NCI-H1417 treated with DMSO at 0.1 percent for 48 hours (cell line): ENCODE measurements around the gene PDGFRA.

Experiments used
- DNase-seq: peaks from one replicate; lab custom pipeline; 2025; lab: John Stamatoyannopoulos, UW

Gene PDGFRA

DNA sequence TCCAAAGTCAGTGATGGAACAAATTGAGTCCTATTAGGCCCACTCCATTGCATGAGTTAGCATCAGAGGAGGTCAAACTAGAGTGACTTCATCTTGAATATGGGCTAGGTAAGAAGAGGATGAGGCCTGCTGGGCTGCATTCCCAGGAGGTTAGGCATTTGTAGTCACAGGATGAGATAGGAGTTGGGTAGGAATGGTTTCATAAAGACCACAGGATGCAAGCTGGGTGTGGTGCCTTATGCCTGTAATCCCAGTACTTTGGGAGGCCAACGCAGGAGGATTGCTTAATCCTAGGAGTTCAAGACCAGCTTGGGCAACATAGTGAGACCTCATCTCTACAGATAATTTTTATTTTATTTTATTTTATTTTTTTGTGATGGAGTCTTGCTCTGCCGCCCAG lies 26.8 kb downstream of the PDGFRA start:
- no peak for DNase-seq

- no peak for DNase-seq
Measured at GRCh38 chr4:54256491-54257486, 27.7 kb downstream of the PDGFRA start.

GRCh38 chr4:54265366-54265765 lies 36.3 kb downstream of the PDGFRA start:
- no peak for DNase-seq

- no peak for DNase-seq
Measured at GRCh38 chr4:54268151-54268550, 39.1 kb downstream of the PDGFRA start.

DNA sequence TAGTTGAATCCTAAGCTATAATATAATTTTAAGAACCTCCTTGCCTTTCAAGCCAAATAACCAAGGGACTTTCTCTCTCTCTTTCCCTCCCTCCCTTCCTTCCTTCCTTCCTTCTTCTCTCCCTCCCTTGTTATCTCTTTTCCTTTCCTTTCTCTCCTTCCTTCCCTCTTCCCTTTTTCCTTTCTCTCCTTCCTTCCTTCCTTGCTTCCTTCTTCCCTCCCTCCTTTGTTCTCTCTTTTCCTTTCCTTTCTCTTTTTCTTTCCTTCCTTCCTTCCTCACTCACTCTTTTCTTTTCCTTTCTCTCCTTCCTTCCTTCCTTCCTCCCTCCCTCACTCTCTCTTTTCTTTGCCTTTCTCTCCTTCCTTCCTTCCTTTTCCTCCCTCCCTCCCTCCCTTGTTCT lies 42.4 kb downstream of the PDGFRA start:
- no peak for DNase-seq

DNA sequence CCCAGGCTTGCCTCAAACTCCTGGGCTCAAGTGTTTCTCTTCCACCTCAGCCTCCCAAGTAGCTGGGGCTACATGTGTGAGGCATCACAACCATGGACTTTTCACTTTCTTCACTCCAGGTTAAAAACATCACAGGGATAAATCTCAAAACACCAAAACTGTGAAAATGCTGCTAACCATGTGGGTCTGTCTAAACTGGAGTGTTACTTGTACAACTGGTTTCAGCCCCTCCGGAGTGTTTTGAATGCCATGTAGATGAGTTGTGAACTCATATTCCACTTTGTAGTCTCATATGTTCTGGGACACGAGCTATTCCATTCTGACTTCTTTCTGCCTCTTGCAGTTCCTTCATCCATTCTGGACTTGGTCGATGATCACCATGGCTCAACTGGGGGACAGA lies 43.0 kb downstream of the PDGFRA start:
- no peak for DNase-seq

DNA sequence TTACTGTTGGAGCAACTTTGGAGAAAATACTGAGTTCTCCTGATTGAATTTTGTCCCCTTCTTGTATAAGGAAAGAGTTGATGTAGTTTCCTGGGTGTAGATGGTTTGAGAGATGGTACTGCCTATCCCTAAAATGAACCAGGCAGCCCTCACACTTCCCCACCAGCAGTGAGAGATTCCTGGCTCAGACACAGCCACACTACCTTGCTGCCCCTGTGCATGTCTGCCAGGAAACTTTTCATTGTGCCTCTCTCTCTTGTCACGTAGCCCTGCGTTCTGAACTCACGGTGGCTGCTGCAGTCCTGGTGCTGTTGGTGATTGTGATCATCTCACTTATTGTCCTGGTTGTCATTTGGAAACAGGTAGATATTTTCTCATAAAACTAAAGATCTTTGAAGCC lies 45.2 kb downstream of the PDGFRA start:
- DNase-seq: no peak

- DNase-seq: no peak
Measured at GRCh38 chr4:54274795-54275665, 45.9 kb downstream of the PDGFRA start.

DNA sequence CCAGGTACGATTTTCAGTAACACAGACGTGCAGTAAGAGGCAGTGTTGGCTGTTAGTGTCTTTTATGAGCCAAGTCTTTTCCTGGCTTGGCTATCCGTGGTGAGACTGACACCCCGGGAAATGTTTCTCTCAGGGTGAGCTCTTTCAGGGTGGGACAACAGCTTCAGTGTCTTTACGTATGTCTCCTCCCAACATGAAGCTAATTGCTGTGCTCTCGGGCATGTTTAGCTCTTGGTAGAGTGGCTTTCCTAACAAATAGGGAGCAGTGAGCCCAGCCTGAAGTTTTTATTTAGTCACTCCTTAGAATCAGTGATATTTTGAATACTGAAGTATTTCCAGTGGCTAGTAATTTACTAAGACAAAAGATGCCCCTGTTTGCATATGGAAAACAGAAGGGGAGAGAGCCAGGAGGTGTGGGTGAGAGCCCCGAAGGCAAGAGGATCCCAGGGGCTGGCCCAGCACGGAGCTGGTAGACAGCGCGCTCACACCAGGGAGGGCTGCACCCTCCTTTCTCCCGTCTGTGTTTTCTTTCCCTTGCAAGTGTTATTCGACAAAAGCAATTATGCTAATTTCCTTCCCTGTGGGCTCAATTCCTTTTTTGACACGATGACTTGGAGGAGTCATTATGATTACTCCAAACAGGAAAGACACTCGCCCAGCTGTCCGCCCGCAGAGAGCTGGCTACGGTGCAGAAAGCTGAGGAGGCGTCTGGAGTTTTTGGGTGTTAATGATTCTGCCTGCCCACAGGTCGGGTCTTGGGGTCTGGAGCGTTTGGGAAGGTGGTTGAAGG lies 47.7 kb downstream of the PDGFRA start:
- DNase-seq: no peak

DNA sequence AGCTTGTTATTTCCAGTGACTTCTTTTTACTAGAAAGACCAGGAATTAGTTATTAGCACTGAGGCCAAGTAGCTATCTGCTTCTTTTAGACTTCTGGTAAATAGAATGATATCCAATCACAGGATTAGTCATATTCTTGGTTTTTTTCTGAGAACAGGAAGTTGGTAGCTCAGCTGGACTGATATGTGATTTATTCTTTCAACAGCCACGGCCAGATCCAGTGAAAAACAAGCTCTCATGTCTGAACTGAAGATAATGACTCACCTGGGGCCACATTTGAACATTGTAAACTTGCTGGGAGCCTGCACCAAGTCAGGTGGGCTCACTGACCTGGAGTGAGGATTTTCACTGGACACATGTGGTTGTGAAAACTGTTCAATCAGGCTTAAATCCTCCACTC lies 48.6 kb downstream of the PDGFRA start:
- no peak for DNase-seq

DNA sequence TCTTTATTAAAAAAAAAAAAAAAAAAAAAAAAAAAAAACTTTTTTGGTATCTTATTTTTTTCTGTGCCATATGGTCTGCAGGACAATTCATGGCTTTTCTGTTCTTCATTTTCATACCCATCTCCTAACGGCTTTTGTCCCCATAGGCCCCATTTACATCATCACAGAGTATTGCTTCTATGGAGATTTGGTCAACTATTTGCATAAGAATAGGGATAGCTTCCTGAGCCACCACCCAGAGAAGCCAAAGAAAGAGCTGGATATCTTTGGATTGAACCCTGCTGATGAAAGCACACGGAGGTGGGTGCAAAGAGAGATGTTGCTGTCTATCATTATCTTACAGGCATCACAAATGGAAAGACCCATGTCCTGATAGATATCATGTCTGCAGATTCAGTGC lies 49.1 kb downstream of the PDGFRA start:
- no peak for DNase-seq

- no peak for DNase-seq
Measured at GRCh38 chr4:54281054-54281766, 52.1 kb downstream of the PDGFRA start.

DNA sequence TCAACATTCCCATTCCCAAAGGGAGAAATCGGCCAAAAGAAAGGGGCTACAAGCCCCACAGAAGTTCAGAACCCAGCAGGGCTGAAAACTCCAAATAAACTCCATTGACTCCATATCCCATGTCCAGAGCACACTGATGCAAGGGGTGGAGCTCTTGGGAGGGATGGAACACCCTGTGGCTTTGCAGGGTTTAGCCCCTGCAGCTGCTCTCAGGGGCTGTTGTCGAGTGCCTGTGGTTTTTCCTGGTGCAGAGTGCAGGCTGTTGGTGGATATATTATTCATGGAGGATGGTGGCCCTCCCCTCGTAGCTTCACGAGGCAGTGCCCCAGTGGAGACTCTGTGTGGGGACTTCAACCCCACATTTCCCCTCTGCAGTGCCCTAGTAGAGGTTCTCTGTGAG lies 53.7 kb downstream of the PDGFRA start:
- DNase-seq: no peak

- DNase-seq: no peak
Measured at GRCh38 chr4:54289316-54289715, 60.2 kb downstream of the PDGFRA start.

DNA sequence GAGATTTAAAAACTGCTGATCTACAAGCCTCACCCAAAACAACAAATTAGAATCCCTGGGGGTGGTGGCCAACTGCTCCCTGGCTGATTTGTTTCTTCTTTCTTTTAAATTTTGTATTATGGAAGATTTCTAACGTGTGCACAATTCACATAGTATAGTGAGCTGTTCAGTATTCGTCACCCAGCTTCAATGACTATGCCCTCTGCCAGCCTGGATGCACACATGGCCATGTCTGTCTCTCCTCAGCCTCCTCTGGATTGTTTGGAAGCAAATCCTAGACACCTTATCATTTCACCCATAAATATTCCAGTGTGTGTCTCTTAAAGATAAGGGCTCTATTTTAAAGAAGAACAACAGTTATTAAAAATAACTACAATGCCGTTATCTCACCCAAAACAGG lies 61.9 kb downstream of the PDGFRA start:
- no peak for DNase-seq

- DNase-seq: no peak
Measured at GRCh38 chr4:54296548-54297203, 67.6 kb downstream of the PDGFRA start.

GRCh38 chr4:54308110-54308509 lies 79.0 kb downstream of the PDGFRA start:
- no peak for DNase-seq

- DNase-seq: no peak
Measured at GRCh38 chr4:54315561-54316538, 86.8 kb downstream of the PDGFRA start.

DNA sequence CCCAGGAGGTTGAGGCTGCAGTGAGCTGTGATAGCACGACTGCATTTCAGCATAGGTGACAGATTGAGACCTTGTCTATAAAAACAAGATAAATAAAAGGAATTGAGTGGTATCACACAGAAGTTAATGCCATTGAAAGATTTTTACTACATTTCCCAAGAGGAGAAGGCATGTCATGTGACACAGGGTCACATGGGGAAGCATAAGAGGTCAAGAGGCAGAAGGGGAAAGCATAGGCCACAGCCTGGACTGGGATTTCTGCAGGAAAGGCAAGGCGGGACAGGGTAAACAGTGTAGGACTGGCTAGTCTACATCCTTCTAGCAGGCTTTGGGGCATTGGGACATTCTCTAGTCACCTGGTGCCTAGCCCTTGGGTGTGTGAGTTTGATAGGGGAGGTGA lies 88.6 kb downstream of the PDGFRA start:
- DNase-seq: no peak

DNA sequence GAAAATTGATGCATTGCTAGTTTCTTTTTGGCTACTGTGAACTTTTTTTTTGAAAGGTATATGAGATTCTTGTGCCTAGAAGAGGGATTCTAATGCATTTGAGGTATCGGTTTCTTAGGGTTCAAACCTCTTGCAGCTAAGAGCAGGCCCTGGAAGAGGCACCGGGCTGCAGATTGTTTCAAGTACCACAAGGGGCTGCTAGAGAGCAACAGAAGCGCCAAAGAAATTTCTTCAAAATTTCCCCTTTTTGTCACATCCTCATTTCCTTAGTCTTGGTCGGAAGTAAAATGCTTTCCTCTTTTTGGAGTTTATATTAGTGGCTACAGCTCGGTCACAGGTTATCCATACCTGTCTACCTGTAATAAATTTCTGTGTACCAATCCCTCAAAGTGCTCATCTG lies 89.8 kb downstream of the PDGFRA start:
- no peak for DNase-seq
